ENCODE data around the gene P2RX3.

P2RX3 gene

GRCh38 chr11:57421066-57421465, 82.9 kb downstream of the P2RX3 start:
- no peak for DNase-seq (ENCODE audit: low read depth)

- DNase-seq (ENCODE audit: low read depth), result no peak
Measured at GRCh38 chr11:57421805-57422204, 83.7 kb downstream of the P2RX3 start.

Measured in T follicular helper cell (primary cell).